ENCODE measurements around the gene PHACTR1. TPM values are rescaled to one million over a fixed set of nuclear protein-coding genes. Genes with fewer than 3 reads are reported as not detected.
A peak's percentile ranks its signal among the peaks of the same experiment; 100 is the strongest.

Gene PHACTR1
- total and polyA plus RNA-seq, 2 experiments from 2014 or later, result 11.2 to 33.9 TPM

DNA sequence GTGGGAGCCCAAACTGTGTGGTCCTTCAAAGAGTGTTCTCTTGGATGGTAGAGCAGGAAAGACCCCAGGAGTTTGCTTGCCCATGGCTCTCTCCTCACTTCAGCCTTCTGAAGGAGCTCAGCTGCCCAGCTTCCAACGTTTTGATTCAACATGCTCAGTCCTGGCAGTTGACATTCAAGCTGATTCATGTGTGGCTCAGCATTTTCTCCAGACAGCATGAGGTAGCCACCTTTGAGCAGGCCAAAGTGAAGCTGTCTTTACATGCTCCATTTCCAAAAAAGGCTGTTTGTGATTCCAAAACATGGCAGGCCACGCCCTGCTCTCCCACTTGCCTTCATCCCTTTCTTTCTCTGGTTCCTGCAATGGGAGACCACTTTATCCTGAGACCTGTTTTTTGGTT is 331.5 kb downstream of the PHACTR1 start:
- TF ChIP-seq, protein P1, sequence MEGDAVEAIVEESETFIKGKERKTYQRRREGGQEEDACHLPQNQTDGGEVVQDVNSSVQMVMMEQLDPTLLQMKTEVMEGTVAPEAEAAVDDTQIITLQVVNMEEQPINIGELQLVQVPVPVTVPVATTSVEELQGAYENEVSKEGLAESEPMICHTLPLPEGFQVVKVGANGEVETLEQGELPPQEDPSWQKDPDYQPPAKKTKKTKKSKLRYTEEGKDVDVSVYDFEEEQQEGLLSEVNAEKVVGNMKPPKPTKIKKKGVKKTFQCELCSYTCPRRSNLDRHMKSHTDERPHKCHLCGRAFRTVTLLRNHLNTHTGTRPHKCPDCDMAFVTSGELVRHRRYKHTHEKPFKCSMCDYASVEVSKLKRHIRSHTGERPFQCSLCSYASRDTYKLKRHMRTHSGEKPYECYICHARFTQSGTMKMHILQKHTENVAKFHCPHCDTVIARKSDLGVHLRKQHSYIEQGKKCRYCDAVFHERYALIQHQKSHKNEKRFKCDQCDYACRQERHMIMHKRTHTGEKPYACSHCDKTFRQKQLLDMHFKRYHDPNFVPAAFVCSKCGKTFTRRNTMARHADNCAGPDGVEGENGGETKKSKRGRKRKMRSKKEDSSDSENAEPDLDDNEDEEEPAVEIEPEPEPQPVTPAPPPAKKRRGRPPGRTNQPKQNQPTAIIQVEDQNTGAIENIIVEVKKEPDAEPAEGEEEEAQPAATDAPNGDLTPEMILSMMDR (IDR thresholded peaks at IDR 0.05; ENCODE audit: low read depth, low read length), result no peak
- DNase-seq (ENCODE audit: low read depth in 1 of 2, low spot score in 1 of 2), result no peak

DNA sequence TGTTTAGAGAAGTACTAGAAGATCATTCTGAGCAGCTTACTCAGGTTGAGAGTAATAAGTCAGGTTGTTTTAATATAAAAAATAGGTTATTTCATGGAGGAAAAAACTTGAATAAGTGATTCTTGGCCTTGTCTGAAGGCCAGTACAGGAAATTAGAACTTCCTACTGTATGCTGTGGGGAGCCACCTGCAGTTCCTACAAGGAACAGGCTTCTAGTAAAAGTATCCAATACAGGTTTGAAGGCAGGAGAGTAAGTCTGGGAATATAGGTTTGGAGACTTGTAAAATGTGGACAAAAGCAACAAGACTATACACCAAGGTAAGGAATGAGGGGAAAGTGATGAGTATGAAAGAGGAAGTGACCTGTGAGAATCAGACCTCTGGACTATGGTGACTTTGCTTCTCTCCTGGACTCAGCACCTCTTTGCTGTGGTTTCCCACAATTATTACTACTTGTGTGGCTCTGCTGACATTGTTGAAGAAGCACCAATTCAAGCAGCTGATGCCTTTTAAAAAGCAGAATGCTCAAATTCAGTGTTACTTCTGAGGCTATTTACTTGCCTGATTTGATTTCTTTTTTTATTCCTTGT is 333.2 kb downstream of the PHACTR1 start:
- no peak overlapping the region for H3K4me3 ChIP-seq
- no peaks in the 10 kb centered on the region for H3K36me3 ChIP-seq
- H3K4me1 ChIP-seq (ENCODE audit: low read depth), result peaks cover 7% of the 10 kb centered on the region
- H3K27me3 ChIP-seq, result no peaks in the 10 kb centered on the region
- peak in 1 of 2 donors; percentile 6 for DNase-seq (ENCODE audit: low read depth in 1 of 2, low spot score in 1 of 2)
- no peaks in the 10 kb centered on the region for H3K9me3 ChIP-seq (ENCODE audit: low read depth)
- TF ChIP-seq, protein P1 (IDR thresholded peaks at IDR 0.05; ENCODE audit: low read depth, low read length), result no peak
- H3K27ac ChIP-seq, result no peak overlapping the region

More for the DNA sequence above, 331.5 kb downstream of the PHACTR1 start:
- Histone ChIP-seq H3K27me3 (no peaks in the 10 kb centered on the region), H3K36me3 (no peaks in the 10 kb centered on the region), H3K4me1 (ENCODE audit: low read depth) (peaks cover 7% of the 10 kb centered on the region), H3K27ac (no peak overlapping the region), H3K9me3 (ENCODE audit: low read depth) (no peaks in the 10 kb centered on the region), H3K4me3 (no peak overlapping the region)

DNA sequence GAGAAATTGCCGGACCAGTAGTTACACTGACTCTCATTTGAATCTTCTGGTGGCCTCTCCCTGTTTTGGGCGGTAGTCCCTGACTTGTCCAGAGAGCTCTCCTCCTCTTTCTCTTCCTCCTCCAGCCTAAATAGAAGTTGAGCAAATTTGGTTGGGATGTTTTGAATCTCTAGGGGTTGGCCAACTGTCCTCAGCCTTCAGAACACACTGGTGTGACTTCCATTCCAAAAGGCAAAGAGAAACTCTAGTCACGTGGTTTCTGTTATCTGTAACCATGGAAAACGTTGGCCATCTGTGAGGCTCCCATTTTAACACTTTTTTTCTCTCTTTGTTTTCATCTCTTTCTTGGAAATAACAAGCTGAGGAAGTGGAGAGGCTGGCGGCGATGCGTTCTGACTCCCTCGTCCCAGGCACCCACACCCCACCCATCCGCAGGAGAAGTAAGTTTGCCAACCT is 336.5 kb downstream of the PHACTR1 start:
- TF ChIP-seq, protein P1 (IDR thresholded peaks at IDR 0.05; ENCODE audit: low read depth, low read length), result no peak
- H3K27ac ChIP-seq, result no peak overlapping the region
- H3K27me3 ChIP-seq, result no peaks in the 10 kb centered on the region
- DNase-seq (ENCODE audit: low read depth in 1 of 2, low spot score in 1 of 2), result peak in 1 of 2 donors; percentile 38
- no peak overlapping the region for H3K4me3 ChIP-seq
- H3K9me3 ChIP-seq (ENCODE audit: low read depth), result no peaks in the 10 kb centered on the region
- H3K36me3 ChIP-seq, result no peaks in the 10 kb centered on the region
- peaks cover 7% of the 10 kb centered on the region for H3K4me1 ChIP-seq (ENCODE audit: low read depth)

DNA sequence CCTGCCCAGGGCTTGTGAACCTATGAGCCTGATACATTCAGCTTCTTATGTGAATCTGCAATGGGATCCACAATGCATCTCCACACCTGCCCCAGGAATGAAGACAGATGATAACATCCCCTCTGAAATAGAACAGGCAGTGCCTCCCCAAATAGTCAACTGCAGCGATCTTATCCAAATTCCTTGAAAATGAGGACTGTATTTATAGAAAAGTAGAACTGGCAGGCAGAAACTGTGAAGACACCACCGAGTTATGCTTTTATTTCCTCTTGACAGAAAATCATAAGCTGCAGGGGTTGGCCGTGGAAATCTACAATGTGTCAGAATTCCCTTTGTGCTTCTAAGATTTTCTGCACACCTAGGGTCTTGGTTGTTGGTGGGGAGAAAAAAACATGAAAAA is 341.5 kb downstream of the PHACTR1 start:
- Histone ChIP-seq H3K4me1 (ENCODE audit: low read depth) (no peaks in the 10 kb centered on the region), H3K36me3 (no peaks in the 10 kb centered on the region), H3K27ac (no peak overlapping the region), H3K27me3 (no peaks in the 10 kb centered on the region), H3K9me3 (ENCODE audit: low read depth) (no peaks in the 10 kb centered on the region), H3K4me3 (no peak overlapping the region)
- TF ChIP-seq, protein P1 (IDR thresholded peaks at IDR 0.05; ENCODE audit: low read depth, low read length), result no peak
- DNase-seq (ENCODE audit: low read depth in 1 of 2, low spot score in 1 of 2), result no peak

- no peak overlapping the region for H3K4me3 ChIP-seq
- no peaks in the 10 kb centered on the region for H3K4me1 ChIP-seq (ENCODE audit: low read depth)
- H3K9me3 ChIP-seq (ENCODE audit: low read depth), result no peaks in the 10 kb centered on the region
- TF ChIP-seq, protein P1 (IDR thresholded peaks at IDR 0.05; ENCODE audit: low read depth, low read length), result no peak
- H3K36me3 ChIP-seq, result no peaks in the 10 kb centered on the region
- H3K27me3 ChIP-seq, result no peaks in the 10 kb centered on the region
- no peak overlapping the region for H3K27ac ChIP-seq
- no peak for DNase-seq (ENCODE audit: low read depth in 1 of 2, low spot score in 1 of 2)
These were observed 342.5 kb downstream of the PHACTR1 start for GRCh38 chr6:13059026-13059425.
